Sigmoid colon (tissue), 7 donors: ENCODE results near the gene HELZ2. TPM values are rescaled to one million over a fixed set of nuclear protein-coding genes. Genes with fewer than 3 reads are reported as not detected.
A peak's percentile ranks its signal among the peaks of the same experiment; 100 is the strongest.

Experiments
- DNase-seq: peaks from one replicate; pipeline ENCODE4 v3.0.0-alpha.2; 2019
- H3K27ac ChIP-seq, 4 donors: fragments of 200-600 bp; sonication (generic); one replicate each; pipeline ENCODE4 v1.5.1; 2016 to 2019; ENCODE audit warnings: mild to moderate bottlenecking in 1 of 4
- H3K27me3 ChIP-seq, 3 donors: fragments of 200-600 bp; sonication (generic); one replicate each; pipeline ENCODE4 v1.5.1; 2019; ENCODE audit warnings: mild to moderate bottlenecking in 1 of 3
- H3K36me3 ChIP-seq, 4 donors: fragments of 200-600 bp; sonication (generic); one replicate each; pipeline ENCODE4 v1.5.1; 2016 to 2019
- H3K4me1 ChIP-seq, 4 donors: fragments of 200-600 bp; sonication (generic); one replicate each; pipeline ENCODE4 v1.5.1; 2017 to 2019
- H3K4me3 ChIP-seq, 4 donors: fragments of 200-600 bp; sonication (generic); one replicate each; pipeline ENCODE4 v1.5.1; 2017 to 2019; ENCODE audit warnings: mild to moderate bottlenecking in 2 of 4, moderate library complexity in 1 of 4
- H3K9me3 ChIP-seq, 4 donors: fragments of 200-600 bp in 3 of 4; sonication (generic) in 3 of 4; one replicate each; pipeline versions ENCODE4 v1.5.1 to v1.6.1; 2013 to 2019
- EP300 ChIP-seq, 4 donors: sonication (generic); formaldehyde crosslinking; IDR thresholded peaks; one replicate each; pipeline ENCODE4 v1.6.1; 2017; ENCODE audit warnings: antibody characterized with exemption in 4 of 4
- POLR2A ChIP-seq, 2 donors: fragments of 450-650 bp; IDR thresholded peaks; one replicate each; pipeline ENCODE4 v1.6.1; 2016; ENCODE audit warnings: antibody characterized with exemption in 2 of 2, mild to moderate bottlenecking in 2 of 2, moderate library complexity in 2 of 2
- POLR2AphosphoS5 ChIP-seq, 4 donors: sonication (generic); formaldehyde crosslinking; IDR thresholded peaks; one replicate each; pipeline ENCODE4 v1.6.1; 2017; ENCODE audit warnings: antibody characterized with exemption in 4 of 4
- WGBS, 2 donors: extraction: QIAGEN DNeasy Blood & Tissue Kit; methylation state at CpG; one replicate each; pipeline ENCODE4 v1.1.7; 2013; 5-methylcytosine and 5-hydroxymethylcytosine counted together
- intact Hi-C: fragments of 100-400 bp; cut with DNase I; formaldehyde crosslinking; loops from one replicate; pipeline ENCODE4 v1.15.1; 2023
- polyA plus RNA-seq, 3 donors: library from polyadenylated mRNA; stranded (reverse); fragments of 200-250 nt; gene quantifications; one replicate each; pipeline ENCODE4 v1.2.3, GENCODE V29; 2013
- total RNA-seq, 4 donors: library from RNA; depleted of rRNA; stranded (reverse); fragments of >200 nt; gene quantifications; one replicate each; pipeline ENCODE4 v1.1.0, GENCODE V29; 2016
- TF ChIP-seq, protein P1 (sequence below), 4 experiments: fragments of 450-650 bp in 3 of 4; fragments of 200-600 bp in 1 of 4; IDR thresholded peaks; one replicate each; pipeline ENCODE4 v1.5.1; 2016 to 2019; ENCODE audit warnings: antibody characterized with exemption in 4 of 4, mild to moderate bottlenecking in 3 of 4, moderate library complexity in 2 of 4
- donor health status: healthy with polysubstance abuse.
- donor health status: Bipolar disorder and iron deficiency.
- donor health status: healthy.

Gene HELZ2
- total and polyA plus RNA-seq, 7 donors = 1.2 to 48.1 (median 13.6) TPM

DNA sequence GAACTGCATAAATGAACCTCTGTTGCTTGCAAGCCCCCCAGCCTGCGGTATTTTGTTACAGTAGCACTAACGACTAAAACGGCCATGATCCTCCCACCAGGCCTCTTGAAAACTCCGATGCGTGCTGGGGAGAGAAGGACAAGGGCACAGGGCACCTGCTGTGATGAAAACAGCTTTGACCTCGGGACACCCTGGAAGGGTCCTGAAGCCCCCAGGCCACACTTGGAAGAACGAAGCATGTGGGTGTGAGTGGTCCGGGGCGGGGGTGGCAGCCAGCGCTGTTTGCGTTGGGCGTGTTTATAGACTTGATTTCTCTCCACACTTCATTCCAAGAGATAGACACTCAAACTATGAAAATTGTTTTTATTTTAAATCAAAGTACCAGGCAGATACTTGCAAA lies 13.2 kb upstream of the HELZ2 start:
- Histone ChIP-seq H3K36me3 (peaks cover 20 to 43% (median 25%) of the 10 kb centered on the region in 4 donors), H3K27me3 (no peaks in the 10 kb centered on the region), H3K9me3 (no peaks in the 10 kb centered on the region), H3K4me1 (no peaks in the 10 kb centered on the region), H3K27ac (no peak overlapping the region), H3K4me3 (no peak overlapping the region)
- intact Hi-C loops = no loop called here
- TF ChIP-seq POLR2AphosphoS5 (IDR thresholded peaks at IDR 0.05) = no peak
- DNase-seq = no peak
- WGBS, 2 donors = 91 to 93% methylated on average over 12 of the region's 12 CpGs

DNA sequence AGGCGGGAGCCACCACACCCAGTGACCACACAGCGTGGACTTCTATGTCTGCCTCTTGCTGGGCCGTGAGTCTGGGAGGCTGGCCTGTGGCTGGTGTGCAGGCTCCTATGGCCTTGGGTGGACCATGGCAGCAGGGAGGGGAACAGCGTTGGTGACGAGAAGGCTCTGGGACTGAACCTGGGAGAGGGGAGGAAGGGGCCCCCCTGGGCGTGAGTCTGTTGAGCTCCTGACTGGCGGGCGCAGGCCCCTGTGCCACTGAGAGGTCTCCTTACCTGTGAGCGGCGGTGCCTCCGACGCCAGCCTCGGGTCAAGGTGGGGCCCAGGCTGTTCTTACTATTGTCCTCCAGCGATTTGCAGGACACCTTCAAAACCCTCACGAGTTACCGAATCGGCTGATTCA lies 12.8 kb upstream of the HELZ2 start:
- Histone ChIP-seq H3K36me3 (peaks cover 16 to 39% (median 21%) of the 10 kb centered on the region in 4 donors), H3K27ac (no peak overlapping the region), H3K27me3 (no peaks in the 10 kb centered on the region), H3K4me3 (no peak overlapping the region), H3K4me1 (no peaks in the 10 kb centered on the region), H3K9me3 (no peaks in the 10 kb centered on the region)
- WGBS, 2 donors = 93 to 94% methylated on average over 17 of the region's 17 CpGs
- no peak for DNase-seq
- no peak for TF ChIP-seq EP300 (IDR thresholded peaks at IDR 0.05)
- TF ChIP-seq, protein P1, sequence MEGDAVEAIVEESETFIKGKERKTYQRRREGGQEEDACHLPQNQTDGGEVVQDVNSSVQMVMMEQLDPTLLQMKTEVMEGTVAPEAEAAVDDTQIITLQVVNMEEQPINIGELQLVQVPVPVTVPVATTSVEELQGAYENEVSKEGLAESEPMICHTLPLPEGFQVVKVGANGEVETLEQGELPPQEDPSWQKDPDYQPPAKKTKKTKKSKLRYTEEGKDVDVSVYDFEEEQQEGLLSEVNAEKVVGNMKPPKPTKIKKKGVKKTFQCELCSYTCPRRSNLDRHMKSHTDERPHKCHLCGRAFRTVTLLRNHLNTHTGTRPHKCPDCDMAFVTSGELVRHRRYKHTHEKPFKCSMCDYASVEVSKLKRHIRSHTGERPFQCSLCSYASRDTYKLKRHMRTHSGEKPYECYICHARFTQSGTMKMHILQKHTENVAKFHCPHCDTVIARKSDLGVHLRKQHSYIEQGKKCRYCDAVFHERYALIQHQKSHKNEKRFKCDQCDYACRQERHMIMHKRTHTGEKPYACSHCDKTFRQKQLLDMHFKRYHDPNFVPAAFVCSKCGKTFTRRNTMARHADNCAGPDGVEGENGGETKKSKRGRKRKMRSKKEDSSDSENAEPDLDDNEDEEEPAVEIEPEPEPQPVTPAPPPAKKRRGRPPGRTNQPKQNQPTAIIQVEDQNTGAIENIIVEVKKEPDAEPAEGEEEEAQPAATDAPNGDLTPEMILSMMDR (IDR thresholded peaks at IDR 0.05) = no peak
- TF ChIP-seq POLR2AphosphoS5 (IDR thresholded peaks at IDR 0.05) = no peak
- TF ChIP-seq POLR2A (IDR thresholded peaks at IDR 0.05) = no peak
- intact Hi-C loops = no loop called here

DNA sequence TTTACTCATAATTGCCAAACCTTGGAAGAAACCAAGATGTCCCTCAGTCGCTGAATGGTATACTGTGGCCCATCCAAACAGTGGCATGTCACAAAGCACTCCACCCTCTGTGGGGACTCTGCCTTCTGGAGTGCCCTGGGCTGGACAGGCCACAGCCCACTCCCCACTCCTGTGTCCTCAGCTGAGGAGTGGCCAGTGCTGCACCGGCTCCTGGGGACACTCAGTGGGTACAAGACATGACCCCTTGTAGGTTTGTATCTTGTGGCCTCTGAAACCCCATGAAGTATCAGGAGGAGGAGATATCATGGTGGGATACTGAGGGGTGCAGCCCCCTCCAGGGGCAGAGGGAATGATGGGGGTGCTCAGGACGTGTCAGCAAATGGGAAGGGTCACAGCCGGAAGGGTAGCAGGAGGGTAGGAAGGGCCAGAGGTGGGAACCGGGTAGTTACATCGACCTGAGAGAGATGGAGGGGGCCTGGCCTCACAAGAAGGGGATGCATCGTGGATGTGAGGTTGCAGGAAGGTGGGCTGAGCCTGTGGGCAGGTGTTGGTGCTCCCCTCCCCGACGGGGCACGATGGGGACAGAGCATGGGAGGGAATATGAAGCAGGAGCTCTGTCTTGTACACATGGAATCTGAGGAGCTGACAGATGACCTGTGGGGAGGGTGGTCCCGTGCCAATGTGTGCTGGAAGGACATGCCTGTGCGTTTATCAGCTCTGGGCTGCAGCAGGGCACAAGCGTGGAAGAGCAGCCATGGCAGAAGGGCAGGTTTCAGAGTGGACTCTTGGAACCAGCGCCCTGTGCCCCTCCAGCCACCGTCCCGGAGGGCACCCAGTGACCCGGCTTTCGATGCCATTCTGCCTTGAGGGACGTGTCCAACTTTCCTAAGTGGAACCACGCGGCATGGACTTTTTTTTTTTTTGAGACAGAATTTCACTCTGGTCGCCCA lies 11.9 kb upstream of the HELZ2 start:
- no peaks in the 10 kb centered on the region for H3K4me1 ChIP-seq
- intact Hi-C loops = no loop called here
- H3K27ac ChIP-seq = no peak overlapping the region
- H3K4me3 ChIP-seq = no peak overlapping the region
- H3K36me3 ChIP-seq = peaks cover 10 to 30% (median 15%) of the 10 kb centered on the region in 4 donors
- H3K9me3 ChIP-seq = no peaks in the 10 kb centered on the region
- TF ChIP-seq EP300 (IDR thresholded peaks at IDR 0.05) = no peak
- TF ChIP-seq, protein P1 (IDR thresholded peaks at IDR 0.05) = no peak
- TF ChIP-seq POLR2A (IDR thresholded peaks at IDR 0.05) = no peak
- no peak for TF ChIP-seq POLR2AphosphoS5 (IDR thresholded peaks at IDR 0.05)
- no peaks in the 10 kb centered on the region for H3K27me3 ChIP-seq
- DNase-seq = no peak
- WGBS, 2 donors = 76 to 88% methylated on average over 22 of the region's 22 CpGs

DNA sequence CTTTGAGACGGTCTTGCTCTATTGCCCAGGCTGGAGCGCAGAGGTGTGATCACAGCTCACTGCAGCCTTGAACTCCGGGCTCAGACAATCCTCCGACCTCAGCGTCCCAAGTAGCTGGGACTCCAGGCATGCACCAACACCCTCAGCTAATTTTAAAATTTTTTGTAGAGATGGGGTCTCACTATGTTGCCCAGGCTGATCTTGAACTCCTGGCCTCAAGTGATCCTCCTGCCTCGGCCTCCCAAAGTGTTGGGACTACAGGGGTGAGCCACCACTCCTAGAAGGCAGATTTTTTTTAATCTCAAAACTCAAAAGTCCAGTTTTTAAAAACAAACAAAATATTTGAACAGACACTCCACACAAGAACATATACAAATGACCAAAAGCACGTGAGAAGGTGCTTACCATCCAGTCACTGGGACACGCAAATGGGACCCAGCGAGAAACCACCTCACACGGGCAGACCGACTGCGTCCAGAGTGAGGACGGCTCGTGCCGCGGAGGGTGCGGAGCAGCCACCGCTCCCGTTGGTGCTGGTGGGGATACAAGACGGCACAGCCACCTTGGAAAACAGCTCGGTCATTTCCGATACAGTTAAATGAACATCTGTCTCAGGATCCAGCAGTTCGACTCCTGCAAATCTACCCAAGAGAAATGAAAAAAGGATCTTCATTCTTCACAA lies 8.5 kb upstream of the HELZ2 start:
- intact Hi-C loops = no loop called here
- no peaks in the 10 kb centered on the region for H3K9me3 ChIP-seq
- H3K27me3 ChIP-seq = no peaks in the 10 kb centered on the region
- WGBS, 2 donors = 86 to 87% methylated on average over 23 of the region's 23 CpGs
- H3K4me3 ChIP-seq = no peak overlapping the region
- no peaks in the 10 kb centered on the region for H3K36me3 ChIP-seq
- H3K4me1 ChIP-seq = peaks cover 0 to 3% (median under 1%) of the 10 kb centered on the region in 4 donors
- TF ChIP-seq, protein P1 (IDR thresholded peaks at IDR 0.05) = no peak
- TF ChIP-seq POLR2A (IDR thresholded peaks at IDR 0.05) = no peak
- TF ChIP-seq EP300 (IDR thresholded peaks at IDR 0.05) = no peak
- no peak for TF ChIP-seq POLR2AphosphoS5 (IDR thresholded peaks at IDR 0.05)
- no peak for DNase-seq
- peak overlapping the region in 2 of 4 donors; percentile 28 to 36 for H3K27ac ChIP-seq

DNA sequence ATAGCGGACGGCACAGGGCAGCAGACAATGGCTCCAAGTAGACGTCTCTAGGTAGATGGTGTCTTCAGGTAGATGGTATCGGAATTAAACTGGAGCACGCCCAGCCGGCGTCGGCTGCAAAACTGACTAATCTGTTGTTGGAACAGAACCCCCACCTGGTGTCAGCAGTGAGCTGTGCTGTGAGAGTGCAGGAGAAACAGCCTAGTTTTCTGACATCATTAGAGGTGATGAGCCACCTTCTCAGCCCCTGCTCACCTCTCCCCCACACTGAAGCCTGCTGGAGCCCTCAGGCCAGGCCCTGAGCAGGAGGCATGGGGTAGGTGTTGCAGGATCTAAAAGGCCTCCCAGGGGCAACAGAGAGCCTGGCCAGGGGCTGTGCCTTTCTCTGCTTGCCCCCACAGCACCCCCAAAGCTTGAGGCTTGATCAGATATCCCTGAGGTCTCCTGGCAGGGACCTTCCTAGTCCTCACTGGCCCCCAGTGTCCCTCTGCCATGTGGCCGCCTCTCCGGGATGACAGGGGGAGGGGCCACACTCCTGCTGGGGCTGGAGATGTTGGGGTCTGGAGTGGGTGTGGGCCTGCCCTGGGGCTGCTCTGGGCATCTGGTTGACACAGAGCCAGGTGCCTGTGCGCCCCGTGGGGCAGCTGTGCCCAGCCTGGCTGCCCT lies 6.9 kb upstream of the HELZ2 start:
- Histone ChIP-seq H3K36me3 (no peaks in the 10 kb centered on the region), H3K4me3 (no peak overlapping the region), H3K4me1 (peaks cover 0 to 9% (median 4%) of the 10 kb centered on the region in 4 donors), H3K9me3 (no peaks in the 10 kb centered on the region), H3K27ac (no peak overlapping the region), H3K27me3 (no peaks in the 10 kb centered on the region)
- 48 to 50% methylated on average over 12 of the region's 12 CpGs for WGBS, 2 donors
- TF ChIP-seq, protein P1 (IDR thresholded peaks at IDR 0.05) = no peak
- TF ChIP-seq POLR2A (IDR thresholded peaks at IDR 0.05) (no peak), POLR2AphosphoS5 (IDR thresholded peaks at IDR 0.05) (no peak), EP300 (IDR thresholded peaks at IDR 0.05) (no peak)
- intact Hi-C loops = no loop called here
- DNase-seq = peak; percentile 57
